Effector CD4-positive, alpha-beta T cell (primary cell): ENCODE results near the gene CD7.
A peak's percentile ranks its signal among the peaks of the same experiment; 100 is the strongest.

Experiments
- DNase-seq: peaks from one replicate; pipeline ENCODE4 v3.0.0-alpha.2; 2020

The CD7 gene

GRCh38 chr17:82328141-82328993 is 11.0 kb upstream of the CD7 start:
- no peak for DNase-seq

- no peak for DNase-seq
Observed at GRCh38 chr17:82327757-82328140, 10.3 kb upstream of the CD7 start.

- DNase-seq: no peak
Observed at GRCh38 chr17:82327289-82327688, 9.9 kb upstream of the CD7 start.

GRCh38 chr17:82325286-82326180 is 8.1 kb upstream of the CD7 start:
- DNase-seq: no peak

GRCh38 chr17:82324566-82325285 is 7.3 kb upstream of the CD7 start:
- no peak for DNase-seq

- no peak for DNase-seq
Observed at GRCh38 chr17:82323514-82324234, 6.3 kb upstream of the CD7 start.

- DNase-seq: no peak
Observed at GRCh38 chr17:82322526-82323453, 5.4 kb upstream of the CD7 start.

GRCh38 chr17:82321947-82322466 is 4.6 kb upstream of the CD7 start:
- no peak for DNase-seq

- peak; percentile 80 for DNase-seq
Observed at GRCh38 chr17:82320956-82321927, 3.8 kb upstream of the CD7 start.

- DNase-seq: no peak
Observed at GRCh38 chr17:82320140-82320840, 2.9 kb upstream of the CD7 start.

- no peak for DNase-seq
Observed at GRCh38 chr17:82319619-82320062, 2.2 kb upstream of the CD7 start.

- DNase-seq: no peak
Observed at GRCh38 chr17:82318772-82319606, 1.6 kb upstream of the CD7 start.

GRCh38 chr17:82318169-82318498 is 726 bp upstream of the CD7 start:
- DNase-seq: no peak

- no peak for DNase-seq
Observed at GRCh38 chr17:82316651-82317393, 586 bp downstream of the CD7 start.

GRCh38 chr17:82315703-82316358 is 1.6 kb downstream of the CD7 start:
- peak; percentile 46 for DNase-seq

- no peak for DNase-seq
Observed at GRCh38 chr17:82314727-82315605, 2.4 kb downstream of the CD7 start.
